WERI-Rb-1 (cell line): ENCODE data around the gene STAG3.

ENCODE experiments used
- DNase-seq: peaks from one replicate; pipeline ENCODE4 v3.0.0-alpha.2; 2020
- H3K27ac ChIP-seq: fragments of 250-450 bp; sonication (Bioruptor Pico); 2 replicates; pipeline ENCODE4 v1.5.1; 2020; ENCODE audit warnings: mild to moderate bottlenecking, moderate library complexity
- H3K27me3 ChIP-seq: fragments of 250-450 bp; sonication (Bioruptor Pico); 2 replicates; pipeline ENCODE4 v1.5.1; 2021; ENCODE audit warnings: mild to moderate bottlenecking, low read depth, moderate library complexity; ENCODE audit not compliant: insufficient read depth, severe bottlenecking
- H3K36me3 ChIP-seq: fragments of 250-450 bp; sonication (Bioruptor Pico); 2 replicates; pipeline ENCODE4 v1.5.1; 2020; ENCODE audit warnings: mild to moderate bottlenecking, moderate library complexity
- H3K4me3 ChIP-seq: 2 replicates; pipeline ENCODE4 v1.5.1; 2011; ENCODE audit warnings: low read depth, mild to moderate bottlenecking, control low read depth, low read length
- H3K9me3 ChIP-seq: fragments of 250-450 bp; sonication (Bioruptor Pico); 2 replicates; pipeline ENCODE4 v1.5.1; 2021; ENCODE audit warnings: mild to moderate bottlenecking, moderate library complexity; ENCODE audit not compliant: severe bottlenecking
- TF ChIP-seq, protein P1 (sequence below): IDR thresholded peaks from 2 replicates; pipeline ENCODE4 v1.5.1; 2011; ENCODE audit warnings: low read depth, mild to moderate bottlenecking, control low read depth, inconsistent platforms, low read length

The STAG3 gene

DNA sequence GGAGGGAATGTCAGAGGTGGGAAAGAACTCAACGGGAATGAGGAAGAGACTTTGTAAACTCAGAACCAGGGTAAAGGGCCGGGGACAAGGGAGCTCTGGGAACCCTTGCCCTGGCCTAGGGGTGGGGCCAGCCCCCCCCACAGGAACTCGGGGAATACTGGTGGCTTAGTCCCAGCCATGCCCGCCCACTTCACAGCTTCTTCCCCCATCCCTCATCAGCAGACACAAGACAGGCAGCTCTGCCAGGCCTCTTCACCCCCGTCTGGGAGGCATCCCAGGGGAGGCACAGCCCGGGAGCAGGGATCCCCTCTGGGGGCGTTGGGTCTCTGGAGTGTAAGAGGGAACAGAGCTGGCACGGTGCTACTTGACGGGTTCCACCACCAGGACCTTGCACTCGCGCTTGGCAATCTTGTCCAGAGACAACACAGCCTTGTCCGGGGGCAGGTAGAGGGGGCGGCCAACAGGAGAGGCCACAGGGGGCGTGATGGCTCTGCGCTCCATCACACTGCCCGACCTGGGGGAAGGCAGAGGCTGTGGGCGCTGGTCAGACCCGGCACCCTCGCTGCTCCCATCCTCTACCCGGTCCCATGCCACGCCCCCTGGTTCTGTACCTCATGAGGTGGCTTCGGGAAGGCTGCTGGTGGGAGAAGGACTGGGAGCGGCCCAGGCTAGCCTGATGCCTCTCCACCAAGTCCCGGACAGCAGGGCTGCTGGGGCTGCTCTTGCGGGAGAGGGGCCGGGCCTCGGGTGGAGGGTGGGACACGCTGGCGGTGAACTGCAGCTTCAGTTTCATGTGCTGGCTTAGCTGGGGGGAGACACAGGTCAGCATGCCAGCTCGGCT lies 22.8 kb upstream of the STAG3 start:
- Histone ChIP-seq H3K9me3 (no peaks in the 10 kb centered on the region), H3K27ac (no peak overlapping the region), H3K36me3 (peaks cover 48% of the 10 kb centered on the region), H3K4me3 (no peak overlapping the region), H3K27me3 (no peaks in the 10 kb centered on the region)
- TF ChIP-seq, protein P1, sequence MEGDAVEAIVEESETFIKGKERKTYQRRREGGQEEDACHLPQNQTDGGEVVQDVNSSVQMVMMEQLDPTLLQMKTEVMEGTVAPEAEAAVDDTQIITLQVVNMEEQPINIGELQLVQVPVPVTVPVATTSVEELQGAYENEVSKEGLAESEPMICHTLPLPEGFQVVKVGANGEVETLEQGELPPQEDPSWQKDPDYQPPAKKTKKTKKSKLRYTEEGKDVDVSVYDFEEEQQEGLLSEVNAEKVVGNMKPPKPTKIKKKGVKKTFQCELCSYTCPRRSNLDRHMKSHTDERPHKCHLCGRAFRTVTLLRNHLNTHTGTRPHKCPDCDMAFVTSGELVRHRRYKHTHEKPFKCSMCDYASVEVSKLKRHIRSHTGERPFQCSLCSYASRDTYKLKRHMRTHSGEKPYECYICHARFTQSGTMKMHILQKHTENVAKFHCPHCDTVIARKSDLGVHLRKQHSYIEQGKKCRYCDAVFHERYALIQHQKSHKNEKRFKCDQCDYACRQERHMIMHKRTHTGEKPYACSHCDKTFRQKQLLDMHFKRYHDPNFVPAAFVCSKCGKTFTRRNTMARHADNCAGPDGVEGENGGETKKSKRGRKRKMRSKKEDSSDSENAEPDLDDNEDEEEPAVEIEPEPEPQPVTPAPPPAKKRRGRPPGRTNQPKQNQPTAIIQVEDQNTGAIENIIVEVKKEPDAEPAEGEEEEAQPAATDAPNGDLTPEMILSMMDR, result no peak
- no peak for DNase-seq

DNA sequence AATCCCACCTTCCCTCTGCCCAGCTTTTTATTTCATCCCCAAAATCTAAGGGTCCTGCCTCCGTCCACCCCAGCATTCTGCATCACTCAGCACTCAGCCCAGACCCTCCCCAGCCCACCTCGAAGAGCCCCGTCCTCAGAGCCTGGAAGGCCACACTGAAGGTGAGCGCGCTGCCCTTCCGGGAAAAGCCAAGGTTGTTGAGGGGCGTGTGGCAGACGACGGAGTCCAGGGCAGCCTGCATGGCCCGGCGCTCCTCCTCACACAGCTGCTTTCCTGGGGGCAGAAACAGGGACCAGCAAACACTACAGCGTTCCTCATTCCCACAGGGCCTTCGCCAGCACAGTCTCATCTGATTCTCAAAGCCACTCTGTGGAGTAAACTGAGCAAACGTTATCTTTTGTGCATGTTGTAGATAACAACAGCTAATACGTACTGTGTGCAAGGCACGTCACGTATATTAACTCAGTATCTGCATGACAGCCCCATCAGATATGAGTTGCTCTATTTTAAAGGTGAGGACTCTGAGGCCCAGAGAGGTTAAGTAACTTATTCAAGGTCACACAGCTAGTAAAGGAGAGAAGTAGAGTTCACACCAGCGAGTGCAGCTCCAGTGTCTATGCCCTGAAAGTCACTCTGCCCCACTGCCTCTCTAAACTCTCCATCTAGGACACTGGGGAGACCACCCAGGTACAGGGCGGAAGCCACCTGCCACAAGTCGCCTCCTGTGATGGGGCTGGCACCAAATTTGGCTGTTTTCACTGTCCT lies 22.0 kb upstream of the STAG3 start:
- Histone ChIP-seq H3K4me3 (no peak overlapping the region), H3K27ac (no peak overlapping the region), H3K36me3 (peaks cover 43% of the 10 kb centered on the region), H3K9me3 (no peaks in the 10 kb centered on the region), H3K27me3 (no peaks in the 10 kb centered on the region)
- DNase-seq, result no peak
- TF ChIP-seq, protein P1, result no peak

DNA sequence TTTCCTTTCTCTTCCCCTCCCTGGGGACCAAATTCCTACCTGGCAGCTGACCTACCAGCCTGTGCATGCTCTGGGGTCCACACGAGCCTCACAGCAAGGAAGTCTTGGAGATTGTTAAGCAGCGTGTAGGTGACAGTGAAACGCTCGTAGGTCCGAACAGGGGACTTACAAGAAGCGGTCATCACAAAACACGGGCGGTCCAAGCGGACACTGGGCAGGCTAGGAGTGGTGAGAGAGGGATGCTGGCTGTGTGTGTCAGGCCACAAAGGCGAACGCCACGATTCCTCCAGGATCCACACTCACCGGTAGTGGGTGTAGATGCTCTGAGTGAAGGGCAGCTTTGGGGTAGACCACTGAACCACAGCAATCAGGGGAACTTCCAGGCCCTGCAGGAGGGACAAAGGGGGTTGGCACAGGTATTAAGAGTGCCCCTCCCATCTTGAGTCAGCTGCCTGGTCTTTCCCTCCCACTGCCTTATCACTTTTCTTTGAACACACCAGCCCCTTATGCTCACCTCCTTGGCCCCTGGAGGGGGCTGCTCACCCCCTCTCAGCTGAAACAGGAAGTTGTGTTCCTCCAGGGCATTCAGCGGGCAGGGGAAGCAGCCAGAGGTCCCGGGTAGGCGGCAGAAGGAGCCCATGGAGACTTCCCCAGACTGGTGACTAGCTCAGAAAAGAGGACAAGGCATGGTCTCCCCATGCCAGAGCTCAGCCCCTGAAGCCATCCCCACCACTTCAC lies 21.2 kb upstream of the STAG3 start:
- no peaks in the 10 kb centered on the region for H3K27me3 ChIP-seq
- H3K27ac ChIP-seq, result no peak overlapping the region
- H3K4me3 ChIP-seq, result no peak overlapping the region
- peaks cover 43% of the 10 kb centered on the region for H3K36me3 ChIP-seq
- TF ChIP-seq, protein P1, result no peak
- no peak for DNase-seq
- H3K9me3 ChIP-seq, result no peaks in the 10 kb centered on the region

DNA sequence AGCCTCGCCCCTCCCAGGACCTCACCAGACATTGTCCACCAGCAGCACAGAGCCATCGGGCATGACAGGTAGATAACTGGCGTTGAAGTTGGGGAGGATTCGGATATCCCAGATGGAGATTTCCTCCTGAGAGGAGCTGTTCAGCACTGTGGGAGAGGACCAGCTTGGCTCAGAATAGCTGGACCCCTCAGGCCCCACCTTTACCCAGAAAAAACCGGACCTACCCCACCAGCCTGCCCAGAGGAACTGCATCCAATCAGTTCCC lies 20.7 kb upstream of the STAG3 start:
- no peak overlapping the region for H3K4me3 ChIP-seq

DNA sequence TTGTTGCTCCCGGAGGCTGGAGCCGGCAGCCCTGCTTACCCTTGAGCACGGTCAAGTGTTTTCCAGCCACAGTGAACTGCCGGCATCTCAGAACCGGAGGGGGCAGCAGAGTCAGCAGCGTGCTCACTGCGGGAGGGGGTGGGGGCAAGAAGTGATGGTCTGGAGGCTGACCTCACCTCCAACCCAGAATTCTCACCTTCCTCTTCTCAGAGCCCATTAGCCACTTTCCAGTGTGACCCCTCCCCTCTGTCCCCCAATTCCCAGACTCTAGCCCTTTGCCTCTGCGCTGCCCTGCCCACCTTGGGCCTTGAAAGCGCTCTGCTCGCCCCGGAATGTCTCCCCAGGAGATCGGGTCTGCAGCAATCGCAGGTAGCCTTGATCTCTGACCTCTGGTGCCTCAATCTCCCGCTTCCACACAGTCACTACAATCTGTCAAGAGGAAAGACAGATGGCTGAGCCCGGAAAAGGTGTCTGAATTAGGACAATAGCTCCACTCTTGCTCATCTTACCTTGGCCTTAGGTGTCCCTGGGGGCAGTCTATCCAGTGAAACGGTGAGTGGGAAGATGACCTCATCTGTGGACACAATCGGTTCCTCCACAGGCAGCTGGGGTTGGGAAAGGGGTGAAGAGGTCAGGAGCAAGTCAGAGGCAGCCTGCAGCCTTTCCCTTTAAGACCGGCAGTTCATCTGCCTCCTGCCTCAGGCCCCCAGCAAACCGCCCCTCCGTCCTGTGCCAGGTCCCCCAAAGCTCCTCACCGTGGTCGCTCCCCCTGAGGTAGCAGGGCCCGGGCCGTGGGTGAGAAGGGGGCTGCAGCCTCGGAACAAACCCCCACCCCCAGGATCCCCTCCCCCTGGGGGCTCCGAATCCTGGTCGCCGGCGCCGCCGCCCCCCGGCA lies 20.1 kb upstream of the STAG3 start:
- Histone ChIP-seq H3K4me3 (peak overlapping the region; percentile 77), H3K27ac (peak overlapping the region; percentile 71), H3K9me3 (no peaks in the 10 kb centered on the region), H3K27me3 (no peaks in the 10 kb centered on the region), H3K36me3 (peaks cover 37% of the 10 kb centered on the region)
- TF ChIP-seq, protein P1, result peak; percentile 34; the same call in 1 of the 2 replicates
- peak; percentile 54 for DNase-seq

More for the DNA sequence above, 20.7 kb upstream of the STAG3 start:
- H3K36me3 ChIP-seq, result peaks cover 41% of the 10 kb centered on the region
- no peak overlapping the region for H3K27ac ChIP-seq
- no peaks in the 10 kb centered on the region for H3K27me3 ChIP-seq
- no peak for DNase-seq
- TF ChIP-seq, protein P1, result no peak
- no peaks in the 10 kb centered on the region for H3K9me3 ChIP-seq
